H9 (cell line): ENCODE measurements around the gene RIPOR1. TPM values are rescaled to one million over a fixed set of nuclear protein-coding genes. Genes with fewer than 3 reads are reported as not detected.
A peak's percentile ranks its signal among the peaks of the same experiment; 100 is the strongest.

ENCODE experiments used
- DNase-seq: peaks from one replicate; pipeline ENCODE4 v3.0.0-alpha.2; 2017
- H2AFZ ChIP-seq: one replicate; pipeline ENCODE4 v1.6.1; 2013; ENCODE audit warnings: mild to moderate bottlenecking, low read length, control low read depth, moderate library complexity
- H2AK5ac ChIP-seq: 2 replicates; pipeline ENCODE4 v1.6.1; 2013; ENCODE audit warnings: low read length, control low read depth, mixed read lengths; ENCODE audit not compliant: insufficient read length
- H2BK120ac ChIP-seq: one replicate; pipeline ENCODE4 v1.6.1; 2013; ENCODE audit warnings: low read depth, mild to moderate bottlenecking, low read length, control low read depth, inconsistent platforms; ENCODE audit not compliant: poor library complexity, severe bottlenecking
- H2BK12ac ChIP-seq: 2 replicates; pipeline ENCODE4 v1.6.1; 2013; ENCODE audit warnings: low read length, control low read depth, mixed read lengths, low read depth; ENCODE audit not compliant: insufficient read length
- H2BK15ac ChIP-seq: 2 replicates; pipeline ENCODE4 v1.6.1; 2013; ENCODE audit warnings: low read depth, low read length, control low read depth
- H2BK20ac ChIP-seq: one replicate; pipeline ENCODE4 v1.6.1; 2013; ENCODE audit warnings: low read depth, mild to moderate bottlenecking, low read length, control low read depth, inconsistent platforms; ENCODE audit not compliant: poor library complexity, severe bottlenecking
- H2BK5ac ChIP-seq: 2 replicates; pipeline ENCODE4 v1.6.1; 2013; ENCODE audit warnings: low read length, control low read depth, mixed read lengths; ENCODE audit not compliant: insufficient read length
- H3K14ac ChIP-seq: 2 replicates; pipeline ENCODE4 v1.6.1; 2013; ENCODE audit warnings: low read length, control low read depth; ENCODE audit not compliant: insufficient read depth
- H3K18ac ChIP-seq: 2 replicates; pipeline ENCODE4 v1.6.1; 2013; ENCODE audit warnings: low read depth, mild to moderate bottlenecking, mixed read lengths, low read length, control low read depth; ENCODE audit not compliant: insufficient read length
- H3K23ac ChIP-seq: 2 replicates; pipeline ENCODE4 v1.6.1; 2013; ENCODE audit warnings: low read length, control low read depth, mixed read lengths, low read depth; ENCODE audit not compliant: insufficient read length
- H3K23me2 ChIP-seq: 2 replicates; pipeline ENCODE4 v1.6.1; 2013; ENCODE audit warnings: low read depth, mild to moderate bottlenecking, mixed read lengths, low read length, control low read depth; ENCODE audit not compliant: insufficient read length, poor library complexity, severe bottlenecking
- H3K27ac ChIP-seq: 2 replicates; pipeline ENCODE4 v1.5.1; 2013; ENCODE audit warnings: low read length, control low read depth, mixed read lengths, low read depth; ENCODE audit not compliant: insufficient read length
- H3K27me3 ChIP-seq: 2 replicates; pipeline ENCODE4 v1.6.1; 2013; ENCODE audit warnings: low read length, control low read depth, inconsistent platforms; ENCODE audit not compliant: insufficient read depth
- H3K4ac ChIP-seq: 2 replicates; pipeline ENCODE4 v1.6.1; 2013; ENCODE audit warnings: low read depth, mild to moderate bottlenecking, control low read depth, inconsistent platforms, low read length, moderate library complexity
- H3K4me1 ChIP-seq: 2 replicates; pipeline ENCODE4 v1.6.1; 2013; ENCODE audit warnings: low read length, control low read depth, inconsistent platforms; ENCODE audit not compliant: insufficient read depth
- H3K4me2 ChIP-seq: 2 replicates; pipeline ENCODE4 v1.6.1; 2013; ENCODE audit warnings: low read length, control low read depth, mixed read lengths; ENCODE audit not compliant: insufficient read length, insufficient read depth
- H3K56ac ChIP-seq: 2 replicates; pipeline ENCODE4 v1.6.1; 2013; ENCODE audit warnings: low read depth, mild to moderate bottlenecking, mixed read lengths, low read length, control low read depth; ENCODE audit not compliant: insufficient read length
- H3K79me1 ChIP-seq: 2 replicates; pipeline ENCODE4 v1.6.1; 2013; ENCODE audit warnings: low read depth, mild to moderate bottlenecking, moderate library complexity, low read length, control low read depth, inconsistent platforms; ENCODE audit not compliant: insufficient read depth, poor library complexity, severe bottlenecking
- H3K79me2 ChIP-seq: 2 replicates; pipeline ENCODE4 v1.6.1; 2013; ENCODE audit warnings: low read length, control low read depth, inconsistent platforms; ENCODE audit not compliant: insufficient read depth
- H3K9ac ChIP-seq: 2 replicates; pipeline ENCODE4 v1.6.1; 2013; ENCODE audit warnings: low read length, control low read depth, mixed read lengths; ENCODE audit not compliant: insufficient read length; ENCODE audit errors: extremely low read depth
- H3K9me3 ChIP-seq: one replicate; pipeline ENCODE4 v1.6.1; 2013; ENCODE audit warnings: low read depth, low read length, inconsistent platforms; ENCODE audit not compliant: control insufficient read depth
- H3T11ph ChIP-seq: one replicate; pipeline ENCODE4 v1.6.1; 2013; ENCODE audit warnings: mild to moderate bottlenecking, low read length, control low read depth, inconsistent platforms
- H4K20me1 ChIP-seq: one replicate; pipeline ENCODE4 v1.6.1; 2013; ENCODE audit not compliant: control insufficient read depth, insufficient read length, insufficient read depth
- H4K5ac ChIP-seq: 2 replicates; pipeline ENCODE4 v1.6.1; 2013; ENCODE audit warnings: low read depth, mild to moderate bottlenecking, mixed read lengths, low read length, control low read depth; ENCODE audit not compliant: insufficient read length
- H4K8ac ChIP-seq: replicated peaks from 2 replicates; pipeline ENCODE4 v1.6.1; 2013; ENCODE audit warnings: low read length, control low read depth, mixed read lengths, low read depth; ENCODE audit not compliant: insufficient read length
- H4K91ac ChIP-seq: 2 replicates; pipeline ENCODE4 v1.6.1; 2013; ENCODE audit warnings: low read depth, mild to moderate bottlenecking, moderate library complexity, mixed read lengths, low read length, control low read depth; ENCODE audit not compliant: insufficient read length
- H3K27ac Mint-ChIP-seq, 3 experiments: 2 replicates in 2 of 3; 3 replicates in 1 of 3; pipeline ENCODE4 v1.8.0; 2020 to 2021; ENCODE audit warnings: mixed read lengths in 3 of 3, mild to moderate bottlenecking in 1 of 3, moderate library complexity in 1 of 3
- H3K27me3 Mint-ChIP-seq: 2 replicates; pipeline ENCODE4 v1.8.0; 2021; ENCODE audit warnings: low read depth, mild to moderate bottlenecking, moderate library complexity, mixed read lengths
- H3K36me3 Mint-ChIP-seq, 3 experiments: 2 replicates in 2 of 3; 3 replicates in 1 of 3; pipeline ENCODE4 v1.8.0; 2020 to 2021; ENCODE audit warnings: low read depth in 3 of 3, mixed read lengths in 3 of 3; ENCODE audit not compliant: insufficient read depth in 1 of 3
- H3K4me1 Mint-ChIP-seq, 2 experiments: 2 replicates each; pipeline ENCODE4 v1.8.0; 2020; ENCODE audit warnings: mixed read lengths in 2 of 2
- H3K4me3 Mint-ChIP-seq, 2 experiments: 2 replicates in 1 of 2; 3 replicates in 1 of 2; pipeline ENCODE4 v1.8.0; 2020 to 2021; ENCODE audit warnings: mild to moderate bottlenecking in 2 of 2, mixed read lengths in 2 of 2, moderate library complexity in 1 of 2
- H3K9me3 Mint-ChIP-seq, 2 experiments: 2 replicates in 1 of 2; 3 replicates in 1 of 2; pipeline ENCODE4 v1.8.0; 2020; ENCODE audit warnings: mild to moderate bottlenecking in 2 of 2, mixed read lengths in 2 of 2, moderate library complexity in 1 of 2
- WGBS: extraction: QIAGEN DNeasy Blood & Tissue Kit; methylation state at CpG from one replicate; pipeline ENCODE4 v1.1.7; 2013; ENCODE audit warnings: missing lambda C conversion rate, low lambda C conversion rate, mixed read lengths; ENCODE audit not compliant: insufficient read length; ENCODE audit errors: extremely low coverage; 5-methylcytosine and 5-hydroxymethylcytosine counted together
- total RNA-seq: library from RNA; stranded (reverse); gene quantifications from 2 replicates; pipeline ENCODE4 v1.2.1, GENCODE V29; 2021
- TF ChIP-seq, protein P1 (sequence below): fragments of 200-600 bp; sonication (generic); conservative IDR thresholded peaks from 3 replicates; pipeline ENCODE4 v1.8.0; 2021; ENCODE audit warnings: antibody characterized with exemption, mild to moderate bottlenecking

RIPOR1 gene
- total RNA-seq, 1 experiment from 2014 or later: 14.3 TPM

- no peaks in the 10 kb centered on the region for H3K27me3 Mint-ChIP-seq
- H3K9ac ChIP-seq: peak overlapping the region; percentile 59
Measured at GRCh38 chr16:67561824-67562525, 33.3 kb downstream of the RIPOR1 start.

More at GRCh38 chr16:67561824-67562525, 33.3 kb downstream of the RIPOR1 start:
- Mint-ChIP-seq H3K4me3 (peak overlapping the region; percentile 88), H3K4me1 (peaks cover 17 to 23% of the 10 kb centered on the region in 2 experiments), H3K9me3 (no peaks in the 10 kb centered on the region), H3K36me3 (peaks cover 0 to 12% (median 4%) of the 10 kb centered on the region in 3 experiments; a peak in 3 of 7 replicates), H3K27ac (peak overlapping the region; percentile 58 to 86 (median 82); a peak in 4 of 7 replicates)
- H3K14ac ChIP-seq: peak overlapping the region; percentile 76
- no peak overlapping the region for H2AK5ac ChIP-seq
- H3K4me2 ChIP-seq: peak overlapping the region; percentile 81
- no peak overlapping the region for H2BK20ac ChIP-seq
- H2BK15ac ChIP-seq: no peak overlapping the region
- H2AFZ ChIP-seq: no peak overlapping the region
- H3K9me3 ChIP-seq: no peaks in the 10 kb centered on the region
- no peak overlapping the region for H3K23ac ChIP-seq
- peaks cover 12% of the 10 kb centered on the region for H3K23me2 ChIP-seq
- H3K4me1 ChIP-seq: 0 out of 2 replicates have a peak, but pooled peaks cover 3% of the 10 kb centered on the region
- H2BK5ac ChIP-seq: no peak overlapping the region
- H4K91ac ChIP-seq: no peak overlapping the region
- H4K8ac ChIP-seq: no peak overlapping the region
- no CpG with 5 or more reads among the region's 76 CpGs for WGBS
- H2BK12ac ChIP-seq: no peak overlapping the region
- no peaks in the 10 kb centered on the region for H4K20me1 ChIP-seq
- TF ChIP-seq, protein P1, sequence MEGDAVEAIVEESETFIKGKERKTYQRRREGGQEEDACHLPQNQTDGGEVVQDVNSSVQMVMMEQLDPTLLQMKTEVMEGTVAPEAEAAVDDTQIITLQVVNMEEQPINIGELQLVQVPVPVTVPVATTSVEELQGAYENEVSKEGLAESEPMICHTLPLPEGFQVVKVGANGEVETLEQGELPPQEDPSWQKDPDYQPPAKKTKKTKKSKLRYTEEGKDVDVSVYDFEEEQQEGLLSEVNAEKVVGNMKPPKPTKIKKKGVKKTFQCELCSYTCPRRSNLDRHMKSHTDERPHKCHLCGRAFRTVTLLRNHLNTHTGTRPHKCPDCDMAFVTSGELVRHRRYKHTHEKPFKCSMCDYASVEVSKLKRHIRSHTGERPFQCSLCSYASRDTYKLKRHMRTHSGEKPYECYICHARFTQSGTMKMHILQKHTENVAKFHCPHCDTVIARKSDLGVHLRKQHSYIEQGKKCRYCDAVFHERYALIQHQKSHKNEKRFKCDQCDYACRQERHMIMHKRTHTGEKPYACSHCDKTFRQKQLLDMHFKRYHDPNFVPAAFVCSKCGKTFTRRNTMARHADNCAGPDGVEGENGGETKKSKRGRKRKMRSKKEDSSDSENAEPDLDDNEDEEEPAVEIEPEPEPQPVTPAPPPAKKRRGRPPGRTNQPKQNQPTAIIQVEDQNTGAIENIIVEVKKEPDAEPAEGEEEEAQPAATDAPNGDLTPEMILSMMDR: no peak
- H3K27me3 ChIP-seq: no peaks in the 10 kb centered on the region
- no peak overlapping the region for H4K5ac ChIP-seq
- H3K56ac ChIP-seq: no peak overlapping the region
- H3K4ac ChIP-seq: no peak overlapping the region
- H2BK120ac ChIP-seq: no peak overlapping the region
- peaks cover 25% of the 10 kb centered on the region; the same call in 1 of the 2 replicates for H3K79me2 ChIP-seq
- peak; percentile 94 for DNase-seq
- no peak overlapping the region for H3T11ph ChIP-seq
- no peaks in the 10 kb centered on the region for H3K79me1 ChIP-seq
- peak overlapping the region; percentile 73 for H3K18ac ChIP-seq
- no peak overlapping the region for H3K27ac ChIP-seq
